ENCODE data around the gene OPA1.

The OPA1 gene

GRCh38 chr3:193590088-193590856, 2.7 kb upstream of the OPA1 start:
- TF ChIP-seq CTCF (IDR thresholded peaks at IDR 0.05), result no peak

- TF ChIP-seq CTCF (IDR thresholded peaks at IDR 0.05), result no peak
Observed at GRCh38 chr3:193593668-193594030, 641 bp downstream of the OPA1 start.

GRCh38 chr3:193594946-193595689, 2.1 kb downstream of the OPA1 start:
- TF ChIP-seq CTCF (IDR thresholded peaks at IDR 0.05), result no peak

GRCh38 chr3:193595939-193596487, 3.0 kb downstream of the OPA1 start:
- TF ChIP-seq CTCF (IDR thresholded peaks at IDR 0.05), result no peak

GRCh38 chr3:193598202-193598601, 5.2 kb downstream of the OPA1 start:
- TF ChIP-seq CTCF (IDR thresholded peaks at IDR 0.05), result no peak

- TF ChIP-seq CTCF (IDR thresholded peaks at IDR 0.05), result no peak
Observed at GRCh38 chr3:193599393-193599792, 6.4 kb downstream of the OPA1 start.

GRCh38 chr3:193605876-193606275, 12.9 kb downstream of the OPA1 start:
- TF ChIP-seq CTCF (IDR thresholded peaks at IDR 0.05), result peak; percentile 83

All from LNCAP (cell line).